ENCODE results near the gene DUSP7.

DUSP7 gene

GRCh38 chr3:52006820-52007133 lies 49.6 kb downstream of the DUSP7 start:
- no peak for TF ChIP-seq CTCF (conservative IDR thresholded peaks at IDR 0.05; ENCODE audit: low read depth, low read length)
- DNase-seq (ENCODE audit: low read depth), result no peak
- H3K4me3 ChIP-seq (ENCODE audit: low read depth, low read length), result no peak overlapping the region

- no peak for TF ChIP-seq CTCF (conservative IDR thresholded peaks at IDR 0.05; ENCODE audit: low read depth, low read length)
- H3K4me3 ChIP-seq (ENCODE audit: low read depth, low read length), result no peak overlapping the region
- no peak for DNase-seq (ENCODE audit: low read depth)
Measured at GRCh38 chr3:52006017-52006819, 50.2 kb downstream of the DUSP7 start.

GRCh38 chr3:52005571-52005986 lies 50.8 kb downstream of the DUSP7 start:
- H3K4me3 ChIP-seq (ENCODE audit: low read depth, low read length), result no peak overlapping the region
- no peak for TF ChIP-seq CTCF (conservative IDR thresholded peaks at IDR 0.05; ENCODE audit: low read depth, low read length)
- DNase-seq (ENCODE audit: low read depth), result peak; percentile 41

GRCh38 chr3:52004906-52005395 lies 51.4 kb downstream of the DUSP7 start:
- H3K4me3 ChIP-seq (ENCODE audit: low read depth, low read length), result no peak overlapping the region

GRCh38 chr3:52004163-52004787 lies 52.1 kb downstream of the DUSP7 start:
- peak; percentile 80 for TF ChIP-seq CTCF (conservative IDR thresholded peaks at IDR 0.05; ENCODE audit: low read depth, low read length)
- no peak overlapping the region for H3K4me3 ChIP-seq (ENCODE audit: low read depth, low read length)
- peak; percentile 67 for DNase-seq (ENCODE audit: low read depth)

More at GRCh38 chr3:52004906-52005395, 51.4 kb downstream of the DUSP7 start:
- TF ChIP-seq CTCF (conservative IDR thresholded peaks at IDR 0.05; ENCODE audit: low read depth, low read length), result no peak
- DNase-seq (ENCODE audit: low read depth), result no peak

GRCh38 chr3:52002748-52003147 lies 53.6 kb downstream of the DUSP7 start:
- no peak overlapping the region for H3K4me3 ChIP-seq (ENCODE audit: low read depth, low read length)
- no peak for TF ChIP-seq CTCF (conservative IDR thresholded peaks at IDR 0.05; ENCODE audit: low read depth, low read length)
- DNase-seq (ENCODE audit: low read depth), result no peak
